NCI-H187 (cell line): ENCODE data around the gene KRT27.
"Not testable (repeated sequence)": the region's sequence is repeated elsewhere in the genome, so short reads cannot be mapped to it uniquely, and the experiment has no call there.

Experiments
- DNase-seq, 2 experiments: peaks; one replicate each; lab custom pipeline; 2025; lab: John Stamatoyannopoulos, UW

KRT27 gene

GRCh38 chr17:40782450-40782849 is at the start of gene KRT27:
TSS of gene KRT27 (minus strand) at chr17:40782550. CDS start at chr17:40782493, 57 bp downstream.
- DNase-seq, result no peak

GRCh38 chr17:40830085-40830776 is 47.9 kb upstream of the KRT27 start:
- DNase-seq, result no peak

GRCh38 chr17:40828454-40829044 is 46.2 kb upstream of the KRT27 start:
- DNase-seq, result no peak

- DNase-seq, result no peak
Observed at GRCh38 chr17:40827746-40828453, 45.5 kb upstream of the KRT27 start.

GRCh38 chr17:40825599-40825998 is 43.2 kb upstream of the KRT27 start:
- DNase-seq, result no peak

GRCh38 chr17:40824015-40824832 is 41.9 kb upstream of the KRT27 start:
- DNase-seq, result no peak

GRCh38 chr17:40822132-40822812 is 39.9 kb upstream of the KRT27 start, which contains the start of gene KRT10:
TSS of gene KRT10 (minus strand) at chr17:40822614. CDS start at chr17:40822585, 29 bp downstream.
- DNase-seq, result no peak

GRCh38 chr17:40821536-40821935 is 39.2 kb upstream of the KRT27 start:
- no peak for DNase-seq

GRCh38 chr17:40820228-40820838 is 38.0 kb upstream of the KRT27 start:
- no peak for DNase-seq

GRCh38 chr17:40819528-40820125 is 37.3 kb upstream of the KRT27 start:
- no peak for DNase-seq

- peak; percentile 5 to 66 for DNase-seq
Observed at GRCh38 chr17:40818733-40819527, 36.6 kb upstream of the KRT27 start.

GRCh38 chr17:40818343-40818732 is 36.0 kb upstream of the KRT27 start:
- DNase-seq, result no peak

GRCh38 chr17:40817103-40817682 is 34.8 kb upstream of the KRT27 start:
- DNase-seq, result no peak

- DNase-seq, result no peak
Observed at GRCh38 chr17:40816569-40816968, 34.2 kb upstream of the KRT27 start.

GRCh38 chr17:40815381-40815780 is 33.0 kb upstream of the KRT27 start:
- DNase-seq, result no peak

- not testable (repeated sequence) for DNase-seq
Observed at GRCh38 chr17:40814657-40815056, 32.3 kb upstream of the KRT27 start.

GRCh38 chr17:40813804-40814203 is 31.5 kb upstream of the KRT27 start:
- DNase-seq, result no peak

- DNase-seq, result no peak
Observed at GRCh38 chr17:40812639-40813038, 30.3 kb upstream of the KRT27 start.

GRCh38 chr17:40810494-40810893 is 28.1 kb upstream of the KRT27 start:
- DNase-seq, result no peak
